Mesothelial cell of epicardium (in vitro differentiated cells): Measurements from ENCODE around the gene DGKB. TPM values are rescaled to one million over a fixed set of nuclear protein-coding genes. Genes with fewer than 3 reads are reported as not detected.
A peak's percentile ranks its signal among the peaks of the same experiment; 100 is the strongest.
"Not testable (repeated sequence)": the region's sequence is repeated elsewhere in the genome, so short reads cannot be mapped to it uniquely, and the experiment has no call there.

Experiments
- DNase-seq, 2 experiments: peaks; one replicate each; pipeline ENCODE4 v3.0.0; 2021; ENCODE audit warnings: low spot score in 2 of 2; ENCODE audit not compliant: unreplicated experiment in 2 of 2
- H3K27ac Mint-ChIP-seq: 2 replicates; pipeline ENCODE4 v1.8.0; 2021; ENCODE audit warnings: mixed read lengths
- H3K27me3 Mint-ChIP-seq: 2 replicates; pipeline ENCODE4 v1.8.0; 2021; ENCODE audit warnings: low read depth, mixed read lengths
- H3K36me3 Mint-ChIP-seq: 2 replicates; pipeline ENCODE4 v1.8.0; 2021; ENCODE audit warnings: mixed read lengths
- H3K4me1 Mint-ChIP-seq: 2 replicates; pipeline ENCODE4 v1.8.0; 2021; ENCODE audit warnings: mixed read lengths
- H3K4me3 Mint-ChIP-seq: 2 replicates; pipeline ENCODE4 v1.8.0; 2021; ENCODE audit warnings: mild to moderate bottlenecking, moderate library complexity, mixed read lengths
- H3K9me3 Mint-ChIP-seq: 2 replicates; pipeline ENCODE4 v1.8.0; 2021; ENCODE audit warnings: mixed read lengths
- CTCF ChIP-seq: fragments of 200-600 bp; sonication (generic); IDR thresholded peaks from one replicate; pipeline ENCODE4 v1.5.0; 2021; ENCODE audit warnings: antibody characterized with exemption; ENCODE audit not compliant: unreplicated experiment
- total RNA-seq: library from RNA; stranded (reverse); gene quantifications from 3 replicates; pipeline ENCODE4 v1.2.1, GENCODE V29; 2021

The DGKB gene
- total RNA-seq, 1 donor from 2014 or later, result 3.9 TPM

DNA sequence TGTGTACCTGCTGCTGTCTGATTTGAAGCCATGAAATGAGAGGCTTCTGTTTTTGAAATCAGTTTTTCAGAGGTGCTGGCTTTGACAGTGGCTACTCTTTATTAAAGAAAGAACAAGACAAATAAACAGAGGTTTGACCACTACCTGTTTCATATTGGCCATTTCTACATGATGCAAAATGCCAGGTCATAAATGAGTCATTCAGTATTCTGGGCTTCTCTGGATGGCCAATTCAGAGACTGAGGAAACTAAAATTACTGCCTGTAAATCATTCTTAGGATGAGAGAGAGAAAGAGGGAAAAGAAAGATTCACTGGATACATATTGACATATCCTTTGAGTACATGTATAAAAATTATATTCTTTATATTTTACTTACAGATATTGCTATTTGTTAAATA, 609.8 kb downstream of the DGKB start:
- Mint-ChIP-seq H3K27me3 (no peaks in the 10 kb centered on the region), H3K27ac (no peak overlapping the region), H3K4me1 (peaks cover 15% of the 10 kb centered on the region), H3K4me3 (no peak overlapping the region), H3K36me3 (peaks cover 7% of the 10 kb centered on the region), H3K9me3 (peaks cover 13% of the 10 kb centered on the region)
- no peak for TF ChIP-seq CTCF
- no peak for DNase-seq

- H3K4me3 Mint-ChIP-seq, result no peak overlapping the region
- peaks cover 18% of the 10 kb centered on the region for H3K4me1 Mint-ChIP-seq
Observed at GRCh38 chr7:14289957-14290356, 612.6 kb downstream of the DGKB start.

GRCh38 chr7:14288701-14289100, 613.9 kb downstream of the DGKB start:
- Mint-ChIP-seq H3K27me3 (no peaks in the 10 kb centered on the region), H3K4me3 (no peak overlapping the region), H3K36me3 (no peaks in the 10 kb centered on the region), H3K27ac (no peak overlapping the region), H3K4me1 (peaks cover 16% of the 10 kb centered on the region), H3K9me3 (no peaks in the 10 kb centered on the region)
- DNase-seq, result no peak
- no peak for TF ChIP-seq CTCF

More at GRCh38 chr7:14289957-14290356, 612.6 kb downstream of the DGKB start:
- DNase-seq, result no peak
- no peaks in the 10 kb centered on the region for H3K36me3 Mint-ChIP-seq
- H3K9me3 Mint-ChIP-seq, result no peaks in the 10 kb centered on the region
- H3K27me3 Mint-ChIP-seq, result no peaks in the 10 kb centered on the region
- no peak for TF ChIP-seq CTCF
- H3K27ac Mint-ChIP-seq, result no peak overlapping the region

DNA sequence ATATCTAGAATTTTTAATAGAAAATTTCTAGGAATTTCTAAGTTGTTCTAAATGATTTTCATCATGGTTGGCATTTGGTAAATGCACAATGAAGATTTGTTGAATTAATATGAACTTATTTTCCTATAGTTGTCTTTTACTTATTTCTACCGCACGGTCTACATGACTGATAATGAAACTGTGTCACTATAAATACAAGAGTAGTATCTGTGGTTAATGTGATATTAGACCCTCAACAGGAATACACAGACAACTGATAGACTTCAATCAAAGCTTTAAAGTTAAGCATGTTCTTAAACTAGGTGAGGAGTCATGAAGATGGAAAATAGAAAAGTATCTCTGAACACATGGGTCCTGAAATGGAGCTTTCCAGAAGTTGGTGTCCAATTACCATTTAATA, 615.2 kb downstream of the DGKB start:
- no peaks in the 10 kb centered on the region for H3K27me3 Mint-ChIP-seq
- no peak for TF ChIP-seq CTCF
- DNase-seq, result no peak
- no peaks in the 10 kb centered on the region for H3K9me3 Mint-ChIP-seq
- no peaks in the 10 kb centered on the region for H3K36me3 Mint-ChIP-seq
- no peak overlapping the region for H3K4me3 Mint-ChIP-seq
- no peak overlapping the region for H3K27ac Mint-ChIP-seq
- peaks cover 13% of the 10 kb centered on the region for H3K4me1 Mint-ChIP-seq

- H3K4me1 Mint-ChIP-seq, result peaks cover 13% of the 10 kb centered on the region
- no peaks in the 10 kb centered on the region for H3K27me3 Mint-ChIP-seq
- no peak overlapping the region for H3K4me3 Mint-ChIP-seq
- TF ChIP-seq CTCF, result no peak
- DNase-seq, result no peak
- H3K9me3 Mint-ChIP-seq, result no peaks in the 10 kb centered on the region
- no peaks in the 10 kb centered on the region for H3K36me3 Mint-ChIP-seq
- H3K27ac Mint-ChIP-seq, result no peak overlapping the region
Observed at GRCh38 chr7:14286036-14286435, 616.5 kb downstream of the DGKB start.

GRCh38 chr7:14279065-14279871, 623.3 kb downstream of the DGKB start:
- Mint-ChIP-seq H3K4me3 (peak overlapping the region; percentile 63), H3K9me3 (peaks cover 12% of the 10 kb centered on the region)
- not testable (repeated sequence) for DNase-seq, H3K27ac Mint-ChIP-seq, H3K36me3 Mint-ChIP-seq, H3K4me1 Mint-ChIP-seq, H3K27me3 Mint-ChIP-seq
